ACC112 (cell line): Measurements from ENCODE around the gene FNBP1L.

Source experiments
- H2AFZ ChIP-seq: fragments of 200-600 bp; sonication (generic); one replicate; pipeline ENCODE4 v1.6.0; 2017; ENCODE audit warnings: antibody characterized with exemption, low read length; ENCODE audit not compliant: unreplicated experiment
- H3K27ac ChIP-seq: fragments of 200-600 bp; sonication (generic); 2 replicates; pipeline ENCODE4 v1.5.1; 2014; ENCODE audit warnings: low read depth, mild to moderate bottlenecking, antibody characterized with exemption, low read length, moderate library complexity
- H3K27me3 ChIP-seq: fragments of 200-600 bp; sonication (generic); 2 replicates; pipeline ENCODE4 v1.6.1; 2014; ENCODE audit warnings: mild to moderate bottlenecking, antibody characterized with exemption, low read length, moderate library complexity, mixed read lengths; ENCODE audit not compliant: insufficient read depth
- H3K36me3 ChIP-seq: fragments of 200-600 bp; sonication (generic); 2 replicates; pipeline ENCODE4 v1.6.1; 2016; ENCODE audit warnings: mild to moderate bottlenecking, antibody characterized with exemption, low read length, moderate library complexity, mixed read lengths; ENCODE audit not compliant: insufficient read depth
- H3K4me1 ChIP-seq: fragments of 200-600 bp; sonication (generic); one replicate; pipeline ENCODE4 v1.6.1; 2016; ENCODE audit warnings: low read length, mixed read lengths; ENCODE audit not compliant: insufficient read depth, unreplicated experiment, control insufficient read depth
- H3K4me3 ChIP-seq: fragments of 200-600 bp; sonication (generic); 2 replicates; pipeline ENCODE4 v1.5.1; 2014; ENCODE audit warnings: mild to moderate bottlenecking, low read depth, low read length
- H3K79me2 ChIP-seq: fragments of 200-600 bp; sonication (generic); one replicate; pipeline ENCODE4 v1.6.0; 2016; ENCODE audit warnings: low read length; ENCODE audit not compliant: control insufficient read depth, unreplicated experiment, insufficient read depth

The FNBP1L gene

DNA sequence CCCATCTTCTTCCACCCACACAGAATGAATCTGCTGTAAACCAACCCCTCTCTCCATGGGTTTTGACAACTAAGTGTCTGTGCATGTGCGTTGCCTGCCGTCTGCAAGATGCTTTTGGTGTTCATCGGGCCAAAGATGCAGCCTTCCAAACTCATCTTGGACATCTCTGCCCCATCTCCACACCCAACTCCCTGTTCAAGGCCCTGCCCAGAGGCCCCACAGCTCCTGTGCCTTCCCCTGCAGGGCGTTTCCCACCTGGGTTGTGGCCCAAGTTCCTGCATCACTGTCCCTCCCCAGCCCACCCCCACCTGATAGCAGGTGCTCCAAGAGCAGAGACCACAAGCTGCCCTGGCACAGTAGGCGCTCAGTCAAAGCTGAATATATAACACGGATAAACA is 130.5 kb downstream of the FNBP1L start:
- peaks cover 29% of the 10 kb centered on the region for H3K79me2 ChIP-seq
- H3K36me3 ChIP-seq = peaks cover 28% of the 10 kb centered on the region
- peaks cover 15% of the 10 kb centered on the region for H3K4me1 ChIP-seq
- H2AFZ ChIP-seq = no peak overlapping the region
- H3K27ac ChIP-seq = no peak overlapping the region
- no peak overlapping the region for H3K4me3 ChIP-seq
- H3K27me3 ChIP-seq = no peaks in the 10 kb centered on the region

DNA sequence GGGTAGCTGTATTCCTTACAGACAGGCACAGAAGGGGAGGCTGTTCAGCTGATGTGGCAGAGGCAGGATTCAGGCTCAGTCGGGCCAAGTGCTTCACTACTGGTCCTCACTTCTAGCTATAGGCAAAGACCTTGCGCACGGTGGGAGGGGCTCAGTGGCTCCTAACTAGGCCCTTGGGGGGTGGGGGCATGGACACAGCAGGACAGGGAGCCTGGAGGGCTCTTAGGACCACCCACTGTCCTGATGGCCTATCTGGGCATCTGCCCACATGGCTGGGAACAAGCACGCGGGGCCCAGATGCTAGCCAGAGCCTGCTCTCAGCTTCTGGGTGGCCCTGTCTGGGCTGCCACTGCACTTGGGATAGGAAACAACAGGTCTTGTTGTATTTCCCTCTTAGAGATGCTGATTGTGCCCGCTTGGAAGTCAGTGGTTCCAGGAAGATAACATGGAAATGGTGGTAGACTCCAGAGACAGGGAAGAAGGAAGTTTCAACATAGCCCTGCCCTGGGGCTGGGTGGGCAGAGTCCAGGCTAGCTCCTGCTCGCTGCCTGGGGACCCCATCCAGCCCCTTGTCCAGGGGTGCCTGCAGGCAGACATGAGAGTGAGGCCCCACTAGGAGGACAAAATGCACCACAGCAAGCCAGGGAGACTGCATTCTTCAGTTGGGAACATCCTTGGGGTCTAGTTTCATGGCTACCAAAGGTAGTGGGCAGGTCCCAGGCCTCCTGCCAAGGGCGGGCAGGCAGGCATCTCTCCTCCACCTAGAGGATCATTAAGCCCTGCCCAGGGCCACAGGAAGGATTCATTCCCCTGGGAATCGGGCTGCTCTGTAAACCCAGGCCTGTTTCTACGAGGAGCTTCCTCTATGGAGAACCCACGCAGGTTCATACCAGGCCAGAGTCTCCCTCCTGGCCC is 131.2 kb downstream of the FNBP1L start:
- Histone ChIP-seq H3K36me3 (peaks cover 26% of the 10 kb centered on the region), H3K27ac (peak overlapping the region; percentile 61)

DNA sequence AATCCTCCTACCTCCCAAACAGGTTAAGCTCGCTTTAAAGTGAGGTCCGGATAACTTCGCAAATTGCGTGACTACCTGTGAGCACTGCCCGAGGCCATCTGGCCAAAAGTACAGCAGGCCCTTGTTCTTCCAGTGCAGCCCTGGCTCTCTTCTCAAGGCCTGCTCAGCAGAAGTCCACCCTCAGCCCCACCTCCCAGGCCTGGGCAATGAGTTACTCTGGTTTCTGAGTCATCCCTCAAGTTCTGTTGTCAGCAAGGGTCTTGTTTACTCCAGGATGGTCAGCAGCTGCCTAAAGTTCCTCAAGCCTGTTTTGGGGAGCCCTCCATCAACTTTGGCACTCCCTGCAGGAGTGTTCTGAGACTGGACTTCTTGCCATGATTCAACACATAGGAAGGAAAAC is 132.0 kb downstream of the FNBP1L start:
- Histone ChIP-seq H3K27ac (peak overlapping the region; percentile 61), H3K4me1 (peaks cover 17% of the 10 kb centered on the region), H3K36me3 (peaks cover 25% of the 10 kb centered on the region; the same call in 1 of the 2 replicates), H3K27me3 (no peaks in the 10 kb centered on the region), H2AFZ (no peak overlapping the region), H3K4me3 (no peak overlapping the region), H3K79me2 (peaks cover 41% of the 10 kb centered on the region)

More for the DNA sequence above, 131.2 kb downstream of the FNBP1L start:
- Histone ChIP-seq H3K27me3 (no peaks in the 10 kb centered on the region), H3K4me3 (no peak overlapping the region), H2AFZ (no peak overlapping the region), H3K4me1 (peaks cover 15% of the 10 kb centered on the region), H3K79me2 (peaks cover 35% of the 10 kb centered on the region)

DNA sequence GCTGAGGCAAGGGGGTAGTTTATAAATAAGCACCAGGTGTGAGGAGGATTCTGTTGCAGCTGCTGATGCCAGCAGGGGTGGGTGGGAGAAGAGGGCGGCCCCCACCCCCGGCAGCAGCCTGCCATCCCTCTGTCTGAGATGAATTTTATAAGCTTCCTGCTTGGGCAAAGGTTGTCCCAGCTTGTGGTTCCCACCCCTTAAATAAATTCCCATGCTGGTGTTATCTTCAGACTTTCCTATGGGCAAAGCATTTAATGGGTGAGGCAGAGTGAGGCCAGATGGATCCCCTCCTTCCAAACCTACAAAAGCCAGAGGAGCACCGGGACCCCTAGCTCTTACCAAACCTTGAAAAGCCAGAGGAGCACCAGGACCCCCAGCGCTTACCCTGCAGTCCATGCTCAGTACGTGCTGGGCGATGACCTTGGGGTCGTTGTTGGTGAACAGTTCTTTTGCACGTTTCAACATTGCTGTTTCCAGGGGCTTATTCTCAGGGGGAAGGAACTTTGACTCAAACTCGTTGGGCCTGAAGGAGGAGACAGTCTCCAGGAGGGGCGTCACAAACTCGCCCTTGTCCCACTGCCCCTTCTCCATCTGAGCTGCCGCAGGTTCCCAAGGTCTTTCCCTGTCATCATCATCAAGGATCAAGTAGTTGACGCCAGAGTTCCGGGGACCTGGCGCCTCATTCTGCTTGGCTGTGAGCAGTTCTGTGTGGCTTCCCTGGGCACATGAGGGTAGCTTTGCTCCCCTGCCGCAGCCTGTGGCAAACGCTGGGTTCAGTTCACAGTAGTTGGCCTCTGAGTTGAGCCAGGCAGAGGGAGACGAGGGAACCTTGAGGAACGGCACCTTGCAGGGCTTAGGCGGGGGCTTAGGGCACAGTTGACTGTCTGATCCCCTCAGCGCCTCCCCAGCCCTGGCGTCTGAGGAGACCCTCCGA is 134.3 kb downstream of the FNBP1L start:
- Histone ChIP-seq H2AFZ (no peak overlapping the region), H3K27me3 (no peaks in the 10 kb centered on the region), H3K36me3 (peaks cover 15% of the 10 kb centered on the region; the same call in 1 of the 2 replicates), H3K4me1 (peaks cover 24% of the 10 kb centered on the region), H3K4me3 (no peak overlapping the region), H3K27ac (no peak overlapping the region), H3K79me2 (peaks cover 51% of the 10 kb centered on the region)

DNA sequence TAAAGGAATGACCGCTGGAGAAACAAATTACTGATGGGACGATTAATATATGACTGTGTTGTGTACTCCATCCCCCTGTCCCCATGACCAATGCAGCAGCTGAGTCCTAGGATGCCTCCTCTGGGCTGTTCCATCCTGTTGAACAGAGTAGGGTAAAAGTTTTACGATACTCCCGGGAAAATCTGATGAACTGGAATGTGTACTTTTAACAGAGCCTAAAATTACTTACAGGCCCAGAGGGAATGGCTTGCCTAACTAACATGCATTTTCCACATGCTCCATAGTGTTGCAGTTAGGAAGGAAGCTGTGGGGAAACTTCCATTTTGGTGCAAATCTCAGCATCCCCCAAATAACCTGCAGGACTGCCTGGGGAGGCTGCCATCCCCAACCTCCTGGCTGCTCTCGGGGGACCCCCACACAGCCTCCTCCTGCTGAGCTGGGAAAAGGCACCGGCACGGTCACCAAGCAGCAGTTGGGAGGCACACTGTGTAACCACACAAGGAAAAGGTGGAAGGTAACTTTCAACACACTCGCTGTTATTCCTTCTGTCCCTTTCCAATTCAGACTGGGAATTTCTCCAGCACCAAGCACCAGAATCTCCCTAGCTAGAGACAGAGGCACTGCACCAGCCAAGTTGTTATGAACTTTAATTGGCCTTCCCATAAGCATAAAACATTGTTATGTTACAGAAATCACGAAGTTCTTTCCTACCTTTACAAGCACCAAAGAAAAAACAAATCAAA is 136.5 kb downstream of the FNBP1L start:
- H3K79me2 ChIP-seq = peaks cover 47% of the 10 kb centered on the region
- no peak overlapping the region for H3K4me3 ChIP-seq
- peaks cover 12% of the 10 kb centered on the region; the same call in 1 of the 2 replicates for H3K36me3 ChIP-seq
- H3K27me3 ChIP-seq = no peaks in the 10 kb centered on the region
- H2AFZ ChIP-seq = no peak overlapping the region
- H3K4me1 ChIP-seq = peaks cover 38% of the 10 kb centered on the region
- peak overlapping the region; percentile 49; the same call in 1 of the 2 replicates for H3K27ac ChIP-seq

DNA sequence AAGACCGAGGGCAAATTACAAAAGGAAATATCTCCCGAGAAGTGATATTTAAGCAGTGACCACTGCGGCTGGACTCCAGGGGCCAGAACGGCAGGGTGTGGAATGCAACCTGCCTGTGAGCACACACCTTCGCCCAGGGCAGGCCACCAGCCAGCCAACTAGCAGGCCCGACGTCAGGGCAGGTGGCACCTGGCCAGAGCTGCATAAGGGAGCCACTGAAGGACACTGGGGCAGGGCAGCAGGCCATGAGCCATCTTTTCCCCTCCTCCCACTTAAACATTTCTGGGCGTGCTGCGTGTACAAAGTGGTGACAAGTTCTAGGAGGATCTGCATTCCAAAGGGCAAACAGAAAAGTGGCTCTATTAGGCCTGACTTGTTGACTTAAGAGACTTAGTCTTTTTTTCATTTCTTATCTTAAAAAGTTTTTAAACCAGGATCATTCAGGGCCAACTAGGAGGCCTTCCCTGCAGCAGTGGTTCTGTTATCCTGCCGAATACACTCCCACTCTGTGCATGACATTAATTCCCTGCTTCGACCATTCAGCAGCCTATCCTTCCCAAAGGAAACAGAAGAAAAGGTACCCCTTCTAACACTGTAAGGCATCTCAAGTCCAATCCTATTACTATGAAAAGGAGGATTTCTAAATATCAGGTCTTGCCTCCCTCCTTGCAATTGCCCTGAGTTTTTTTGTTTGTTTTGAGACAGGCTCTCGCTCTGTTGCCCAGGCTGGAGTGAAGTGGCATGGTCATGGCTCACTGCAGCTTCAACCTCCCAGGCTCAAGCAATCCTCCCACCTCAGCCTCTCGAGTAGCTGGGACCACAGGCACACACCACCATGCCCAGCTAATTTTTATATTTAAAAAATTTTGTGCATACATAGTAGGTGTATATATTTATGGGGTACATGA is 137.4 kb downstream of the FNBP1L start:
- Histone ChIP-seq H3K36me3 (peaks cover 17% of the 10 kb centered on the region; the same call in 1 of the 2 replicates), H3K4me3 (no peak overlapping the region), H3K27ac (peak overlapping the region; percentile 49), H2AFZ (no peak overlapping the region), H3K79me2 (peaks cover 52% of the 10 kb centered on the region), H3K27me3 (no peaks in the 10 kb centered on the region), H3K4me1 (peaks cover 38% of the 10 kb centered on the region)

DNA sequence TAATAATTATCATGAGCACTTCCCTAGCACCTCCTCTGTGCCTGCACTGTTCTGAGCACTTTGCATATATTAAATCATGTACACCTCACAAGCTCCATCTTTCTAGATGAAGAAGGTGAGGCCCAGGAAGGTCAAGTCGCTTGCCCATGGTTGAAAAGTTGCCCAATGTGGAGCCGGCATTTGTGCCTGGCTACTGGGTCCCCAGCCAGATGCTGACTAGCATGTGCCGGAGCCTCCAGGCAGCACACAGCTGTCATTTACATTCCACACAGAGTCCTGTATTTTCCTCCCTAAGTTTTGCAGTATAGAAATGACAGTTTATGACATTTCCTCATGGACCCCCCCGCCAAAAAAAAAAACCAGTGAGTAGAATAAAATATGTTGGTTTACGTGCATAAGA is 139.4 kb downstream of the FNBP1L start:
- H3K79me2 ChIP-seq = peaks cover 66% of the 10 kb centered on the region
- H3K4me1 ChIP-seq = peaks cover 53% of the 10 kb centered on the region

DNA sequence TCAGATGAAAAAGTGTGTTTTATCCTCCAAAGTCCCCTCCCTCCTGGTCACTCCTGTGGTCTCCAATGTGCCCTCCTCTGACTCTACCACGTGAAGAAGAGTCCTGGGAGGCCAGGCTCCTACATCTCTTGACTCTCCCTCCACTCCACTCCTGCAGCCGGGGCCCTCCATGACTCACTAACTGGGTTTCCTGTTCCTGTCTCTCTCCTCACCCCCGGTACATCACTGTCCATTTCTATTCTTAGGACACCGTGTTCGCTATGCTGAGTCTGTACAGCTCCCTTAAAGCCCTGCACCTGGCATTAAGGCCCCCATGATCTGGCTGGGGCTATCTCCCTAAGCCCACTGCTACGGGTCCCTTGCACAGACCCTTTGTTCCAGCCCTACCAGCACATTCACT is 140.3 kb downstream of the FNBP1L start:
- Histone ChIP-seq H3K27me3 (no peaks in the 10 kb centered on the region), H3K4me1 (peaks cover 54% of the 10 kb centered on the region), H3K4me3 (no peak overlapping the region), H3K79me2 (peaks cover 67% of the 10 kb centered on the region), H3K36me3 (peaks cover 18% of the 10 kb centered on the region; the same call in 1 of the 2 replicates), H3K27ac (peak overlapping the region; percentile 38; the same call in 1 of the 2 replicates), H2AFZ (no peak overlapping the region)

More for the DNA sequence above, 139.4 kb downstream of the FNBP1L start:
- Histone ChIP-seq H3K36me3 (peaks cover 18% of the 10 kb centered on the region; the same call in 1 of the 2 replicates), H3K27ac (no peak overlapping the region), H3K27me3 (no peaks in the 10 kb centered on the region), H3K4me3 (no peak overlapping the region), H2AFZ (no peak overlapping the region)

DNA sequence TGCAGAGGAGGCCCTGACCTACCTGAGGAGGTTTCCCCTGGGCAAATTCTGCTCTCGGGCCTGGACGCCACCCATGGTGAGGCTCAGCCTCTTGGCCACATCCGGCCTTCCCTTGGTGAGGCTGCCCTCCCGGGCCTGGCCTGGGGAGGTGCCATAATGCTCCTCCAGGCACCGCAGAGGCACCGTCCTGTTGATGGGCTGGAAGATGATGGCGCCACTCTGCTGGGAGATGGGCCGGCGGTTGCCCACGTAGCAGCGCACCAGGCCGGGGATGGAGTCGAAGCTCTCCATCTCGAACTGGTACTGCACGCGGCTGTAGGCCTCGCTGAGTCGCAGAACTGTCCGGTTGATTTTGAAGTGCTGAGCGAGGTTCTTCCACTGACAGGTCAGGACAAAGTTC is 141.0 kb downstream of the FNBP1L start:
- no peaks in the 10 kb centered on the region for H3K27me3 ChIP-seq
- no peak overlapping the region for H2AFZ ChIP-seq
- H3K79me2 ChIP-seq = peaks cover 65% of the 10 kb centered on the region
- H3K36me3 ChIP-seq = peaks cover 18% of the 10 kb centered on the region; the same call in 1 of the 2 replicates
- no peak overlapping the region for H3K4me3 ChIP-seq
- no peak overlapping the region for H3K27ac ChIP-seq
- H3K4me1 ChIP-seq = peaks cover 54% of the 10 kb centered on the region
